SK-N-SH (cell line): ENCODE data around the gene PRIM2.
"Not testable (repeated sequence)": the region's sequence is repeated elsewhere in the genome, so short reads cannot be mapped to it uniquely, and the experiment has no call there.

Experiments used
- CTCF ChIP-seq: fragments of 200-600 bp; sonication (generic); IDR thresholded peaks from 2 replicates; pipeline ENCODE4 v1.6.1; 2017; ENCODE audit warnings: antibody characterized with exemption, mild to moderate bottlenecking, moderate library complexity
- POLR2AphosphoS5 ChIP-seq: IDR thresholded peaks from 2 replicates; pipeline ENCODE4 v1.6.1; 2012; ENCODE audit warnings: low read depth, low read length
- USF1 ChIP-seq: IDR thresholded peaks from 2 replicates; pipeline ENCODE4 v1.4.0; 2012; ENCODE audit warnings: low read depth, borderline replicate concordance

GRCh38 chr6:57572844-57573243 is 255.4 kb downstream of the PRIM2 start:
- TF ChIP-seq CTCF, POLR2AphosphoS5, USF1: not testable (repeated sequence)
